HG03469 (cell line): ENCODE data around the gene B3GLCT.

Experiments used
- ATAC-seq: cut with Tn5 transposase; IDR thresholded peaks from one replicate; pipeline ENCODE4 v1.9.1; 2021; ENCODE audit warnings: mild to moderate bottlenecking, moderate library complexity, moderate number of reproducible peaks; ENCODE audit not compliant: unreplicated experiment

Gene B3GLCT

GRCh38 chr13:31221057-31221456, 21.3 kb downstream of the B3GLCT start:
- ATAC-seq = no peak

GRCh38 chr13:31223215-31223614, 23.4 kb downstream of the B3GLCT start:
- no peak for ATAC-seq

DNA sequence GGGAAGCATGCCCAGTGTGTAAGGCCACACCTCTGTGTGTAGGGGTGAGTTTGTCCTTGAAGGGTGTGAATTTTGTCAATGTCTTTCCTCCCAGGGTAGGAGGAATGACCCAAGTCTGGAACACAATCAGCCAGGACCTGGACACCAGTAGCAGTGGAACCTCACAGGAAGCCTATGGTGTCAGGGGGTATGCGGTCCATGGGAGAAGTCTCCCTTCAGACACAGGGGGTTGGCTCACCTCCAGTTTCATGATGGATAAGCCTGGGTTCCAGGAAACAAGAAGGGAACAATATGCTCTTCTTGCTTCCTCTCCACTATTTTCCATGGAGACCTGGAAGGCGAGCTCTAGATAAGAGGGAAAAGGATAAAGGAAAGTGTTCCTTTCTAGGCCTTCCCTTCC, 23.9 kb downstream of the B3GLCT start:
- ATAC-seq = no peak

DNA sequence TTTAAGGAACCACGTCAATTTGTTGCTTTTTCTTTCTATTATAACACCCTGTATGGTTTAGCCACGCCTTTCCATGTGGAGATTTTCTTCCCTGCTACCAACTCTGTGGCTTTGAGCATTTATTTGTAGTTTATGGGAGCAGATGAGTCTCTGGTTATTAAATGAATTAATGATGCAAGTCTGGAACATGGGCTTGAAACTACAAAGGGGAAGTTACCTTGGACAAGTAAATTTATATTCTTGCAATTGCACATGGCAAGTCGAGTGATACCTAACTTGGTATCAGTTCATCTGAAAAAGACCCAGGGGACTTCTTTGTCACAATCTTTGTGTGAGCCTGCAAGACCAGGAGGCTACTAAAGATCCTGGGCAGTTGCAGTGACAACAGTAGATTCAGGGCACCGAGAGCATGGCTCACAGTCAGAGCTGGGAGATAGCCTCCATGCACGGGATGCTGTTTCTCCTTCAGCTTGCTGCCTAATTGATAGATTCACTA, 24.4 kb downstream of the B3GLCT start:
- no peak for ATAC-seq

- no peak for ATAC-seq
These were observed 25.3 kb downstream of the B3GLCT start for GRCh38 chr13:31224963-31225559.

DNA sequence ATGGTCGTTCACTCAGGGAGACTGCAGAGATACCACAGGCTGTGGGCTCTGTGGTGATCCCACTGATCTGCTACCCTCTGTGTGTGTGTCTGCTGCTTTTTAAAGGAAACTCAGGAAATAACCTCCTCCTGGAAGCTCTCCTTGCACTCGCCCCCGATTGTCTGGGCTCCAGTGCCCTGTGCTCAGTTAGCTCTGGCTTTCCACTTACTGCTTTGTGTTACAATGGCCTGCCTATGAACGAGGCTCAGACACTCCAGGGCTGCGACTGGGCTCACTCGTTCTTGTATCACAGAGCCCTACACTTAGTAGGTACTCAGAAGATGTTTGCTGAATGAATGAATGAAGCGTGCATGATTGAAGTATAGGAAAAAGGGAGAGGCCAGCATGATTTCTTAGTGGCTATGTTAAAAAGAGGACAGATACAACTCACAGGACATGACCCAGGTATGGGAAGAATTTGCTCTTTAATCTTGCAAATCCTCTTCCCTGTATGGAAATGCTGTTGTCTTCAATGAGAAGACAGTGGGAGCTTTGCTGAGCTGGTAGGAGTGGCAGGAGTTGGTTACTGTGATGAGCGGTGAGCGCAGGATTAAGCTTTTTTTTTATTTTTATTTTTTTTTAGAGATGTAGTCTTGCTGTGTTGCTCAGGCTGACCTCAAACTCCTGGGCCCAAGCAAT, 26.4 kb downstream of the B3GLCT start:
- ATAC-seq = no peak

DNA sequence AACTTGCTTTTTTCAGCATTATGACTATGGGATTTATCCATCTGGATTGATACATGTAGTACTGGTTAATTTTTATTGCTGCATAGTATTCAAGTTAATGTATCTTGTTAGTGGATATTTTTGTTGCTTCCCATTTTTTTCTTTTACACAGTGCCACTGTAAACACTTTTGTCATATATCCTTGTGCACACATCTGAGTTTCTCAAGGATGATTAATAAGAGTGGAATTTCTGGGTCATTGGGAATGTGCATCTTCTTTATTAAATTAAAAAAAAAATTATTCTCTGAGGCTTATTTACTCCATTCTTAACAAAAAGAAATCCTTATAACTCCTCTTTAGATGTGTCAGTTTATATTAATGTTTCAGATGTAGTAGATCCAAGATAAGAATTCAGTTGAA, 27.3 kb downstream of the B3GLCT start:
- no peak for ATAC-seq

DNA sequence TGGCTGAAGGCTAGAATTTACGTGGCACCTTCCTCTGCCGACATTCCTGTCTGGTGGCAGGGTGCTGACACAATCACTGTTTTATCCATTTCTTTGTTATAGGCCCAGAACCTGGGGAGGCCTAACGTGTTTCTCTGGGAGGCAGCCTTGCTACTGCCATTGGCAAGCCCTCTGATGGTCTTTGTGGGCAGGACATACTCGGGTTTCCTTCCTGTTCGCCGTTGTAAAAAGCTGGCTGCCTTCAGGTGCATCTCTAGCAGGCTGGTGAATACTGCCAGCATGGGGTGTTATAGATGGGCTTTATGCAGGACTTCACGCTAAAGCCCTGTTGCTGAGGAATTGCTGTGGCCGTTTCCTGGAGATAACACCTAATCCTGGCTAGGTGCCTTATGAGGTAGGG, 28.1 kb downstream of the B3GLCT start:
- no peak for ATAC-seq

DNA sequence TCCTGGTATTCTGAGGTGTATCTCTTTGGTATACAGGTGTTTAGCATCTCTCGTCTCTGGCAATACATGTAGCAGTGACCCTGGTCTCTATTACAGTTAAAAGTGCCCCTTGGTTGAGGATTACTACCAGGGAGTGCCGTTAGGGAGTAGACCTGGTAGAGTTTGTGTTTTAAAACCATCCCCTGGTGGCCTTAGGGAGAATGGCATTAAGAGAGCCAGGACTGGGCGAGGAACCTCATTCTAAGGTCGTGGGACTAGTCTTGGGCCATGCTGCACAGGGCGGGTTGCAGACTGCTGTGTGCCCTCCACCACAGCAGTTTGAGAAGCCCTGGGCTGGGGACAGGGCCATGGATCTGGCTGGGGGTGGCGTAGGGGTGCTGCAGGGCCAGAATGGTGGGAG, 35.0 kb downstream of the B3GLCT start:
- ATAC-seq = no peak

DNA sequence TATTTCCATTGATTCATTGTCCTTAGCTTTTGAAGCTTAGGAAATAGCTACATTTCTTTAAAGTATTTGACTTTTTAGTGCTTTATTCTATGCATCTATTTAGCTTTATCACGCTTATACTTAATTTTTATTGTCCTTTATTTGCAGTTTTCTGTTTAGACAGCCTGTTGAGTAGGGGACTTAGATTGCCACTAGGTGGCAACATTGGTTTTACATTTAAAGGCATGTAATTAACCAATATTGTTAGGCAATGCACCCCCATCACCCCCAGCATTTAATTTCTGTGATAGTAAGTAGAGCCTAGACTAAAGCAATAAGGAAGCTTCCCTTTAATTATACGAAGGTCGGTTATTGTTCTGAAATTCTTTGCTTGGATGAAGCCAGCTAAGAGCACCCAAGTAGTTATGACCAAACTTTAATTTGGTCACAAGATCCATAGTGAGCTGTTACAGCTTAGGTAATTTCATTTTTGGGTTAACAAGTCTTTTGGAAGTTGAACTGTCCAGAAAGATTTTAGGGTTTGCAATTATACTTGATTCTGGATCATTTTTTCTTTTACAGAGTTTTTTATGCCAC, 36.5 kb downstream of the B3GLCT start:
- ATAC-seq = no peak

DNA sequence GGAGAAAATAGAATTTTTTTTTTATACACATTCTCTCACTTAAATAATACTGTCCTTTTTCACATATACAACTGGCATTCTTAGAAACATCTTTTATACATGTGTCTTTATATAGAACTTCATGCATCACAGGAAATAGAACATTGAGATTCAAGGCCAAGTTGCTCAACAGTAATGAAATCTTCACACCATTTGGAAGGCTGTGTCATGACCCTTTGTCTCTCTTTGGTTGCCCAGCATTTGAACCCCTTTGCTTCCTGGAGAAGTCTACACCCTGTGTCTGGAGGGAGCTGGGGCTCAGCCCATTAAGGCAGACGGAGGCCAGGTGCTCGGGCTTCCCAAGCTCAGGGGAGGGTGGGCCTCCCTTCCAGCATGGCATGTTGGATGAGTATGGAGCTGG, 41.1 kb downstream of the B3GLCT start:
- no peak for ATAC-seq

DNA sequence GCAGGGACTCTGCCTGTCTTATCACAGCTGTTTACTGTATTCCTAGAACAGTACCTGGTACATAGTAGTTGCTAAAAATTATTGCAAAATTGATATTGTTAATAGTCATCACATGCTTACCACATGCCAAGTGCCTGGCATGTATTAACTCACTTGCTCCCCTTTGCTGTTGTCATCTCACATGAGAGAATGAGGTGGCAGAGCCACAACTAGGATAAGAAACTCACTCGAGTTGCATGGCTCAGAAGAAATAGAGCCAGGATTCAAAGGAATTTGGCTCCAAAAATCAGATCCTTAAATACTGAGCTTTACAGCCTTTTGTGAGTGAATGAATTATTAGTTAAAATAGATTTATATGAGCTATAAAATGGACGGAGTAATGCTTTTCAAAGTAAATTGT, 42.6 kb downstream of the B3GLCT start:
- no peak for ATAC-seq

DNA sequence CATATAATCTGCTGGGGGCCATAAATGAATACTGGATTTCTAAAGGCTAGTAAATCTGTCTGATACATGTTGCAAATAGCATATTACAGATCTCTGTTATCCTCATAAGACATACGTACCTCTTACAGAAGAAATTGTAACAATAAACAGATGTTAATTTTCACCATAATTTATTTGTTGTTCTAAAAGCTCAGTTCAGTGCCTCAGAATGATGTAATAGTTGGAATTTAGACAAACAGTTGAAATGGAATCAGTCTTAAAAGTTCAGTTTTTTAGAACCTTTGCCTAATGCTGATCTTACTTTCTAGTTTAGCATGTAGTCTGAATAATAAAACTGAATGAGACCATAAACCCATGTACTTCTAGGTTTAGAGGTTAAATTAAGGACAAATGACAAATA, 43.1 kb downstream of the B3GLCT start:
- ATAC-seq = no peak

DNA sequence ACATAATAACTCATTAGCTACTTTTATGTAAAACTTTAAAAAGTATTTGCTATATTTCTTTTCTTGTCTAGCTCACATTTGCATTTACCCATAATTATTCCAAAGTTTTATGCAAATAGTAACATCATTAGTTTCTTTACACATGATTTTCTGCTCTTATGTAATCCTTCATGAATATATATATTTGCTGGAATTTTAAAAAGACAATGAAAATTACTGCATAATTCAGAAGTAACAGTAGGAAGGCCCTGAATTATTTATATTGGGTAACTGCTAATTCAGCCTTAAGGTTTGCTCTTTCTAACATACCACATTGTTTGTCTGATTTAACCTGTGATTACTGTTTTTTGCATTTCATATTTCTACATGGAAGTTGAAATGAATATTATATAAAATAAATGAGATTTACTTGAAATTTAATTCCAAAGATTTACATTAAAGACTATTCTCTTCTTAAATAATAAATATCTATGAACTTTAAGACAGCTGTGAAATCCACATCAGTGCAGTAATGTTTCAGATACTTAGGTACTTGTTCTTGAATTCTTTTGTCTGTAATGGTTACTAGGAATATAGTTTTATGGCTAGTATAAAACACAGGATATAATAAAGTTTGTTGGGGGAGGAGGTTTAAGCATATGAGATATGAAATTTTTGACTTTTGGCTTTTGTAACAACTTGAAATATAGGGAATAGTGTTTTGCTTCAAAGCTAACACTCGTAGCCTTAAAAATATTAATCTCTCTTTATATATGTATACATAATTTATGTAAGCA, 46.0 kb downstream of the B3GLCT start:
- no peak for ATAC-seq

- ATAC-seq = no peak
These were observed 47.1 kb downstream of the B3GLCT start for GRCh38 chr13:31246918-31247317.

GRCh38 chr13:31248361-31248760, 48.6 kb downstream of the B3GLCT start:
- no peak for ATAC-seq

DNA sequence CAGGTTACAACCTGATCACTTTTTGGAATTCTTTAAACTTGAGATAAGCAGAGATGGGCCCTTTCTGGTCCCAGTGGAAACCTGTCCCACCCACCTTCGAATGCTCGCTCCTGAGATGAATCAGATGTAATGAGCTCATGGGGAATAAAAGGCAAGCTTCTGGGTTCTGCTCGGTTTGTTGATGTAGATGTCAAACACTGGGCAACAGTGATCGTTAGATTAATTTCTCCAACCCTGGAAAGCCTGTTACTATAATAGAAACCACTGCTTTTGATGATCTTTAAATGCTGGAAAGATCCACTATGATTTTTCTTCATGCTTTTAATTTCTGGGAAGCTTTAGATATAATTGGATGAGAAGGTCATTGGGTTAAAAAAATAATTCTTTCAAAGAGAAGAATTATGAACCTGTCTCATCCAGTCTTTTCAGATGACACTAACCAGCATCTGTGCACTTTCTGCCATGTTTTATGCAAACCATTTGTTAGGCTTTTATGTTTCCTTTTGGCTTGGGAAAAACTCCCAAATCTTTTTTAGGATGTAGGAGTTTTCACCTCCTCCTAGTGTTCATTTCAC, 49.3 kb downstream of the B3GLCT start:
- ATAC-seq = no peak

DNA sequence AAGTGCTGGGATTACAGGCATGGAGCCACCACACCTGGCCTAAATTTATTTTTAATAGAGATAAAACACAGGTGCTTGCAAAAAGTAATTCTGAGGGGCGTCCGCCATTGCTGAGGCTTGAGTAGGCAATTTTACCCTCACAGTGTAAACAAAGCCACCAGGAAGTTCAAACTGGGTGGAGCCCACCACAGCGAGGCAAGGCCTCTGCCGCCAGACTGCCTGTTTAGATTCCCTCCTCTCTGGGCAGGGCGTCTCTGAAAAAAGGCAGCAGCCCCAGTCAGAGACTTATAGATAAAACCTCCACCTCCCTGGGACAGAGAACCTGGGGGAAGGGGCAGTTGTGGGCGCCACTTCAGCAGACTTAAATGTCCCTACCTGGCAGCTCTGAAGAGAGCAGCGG, 50.7 kb downstream of the B3GLCT start:
- ATAC-seq = no peak

DNA sequence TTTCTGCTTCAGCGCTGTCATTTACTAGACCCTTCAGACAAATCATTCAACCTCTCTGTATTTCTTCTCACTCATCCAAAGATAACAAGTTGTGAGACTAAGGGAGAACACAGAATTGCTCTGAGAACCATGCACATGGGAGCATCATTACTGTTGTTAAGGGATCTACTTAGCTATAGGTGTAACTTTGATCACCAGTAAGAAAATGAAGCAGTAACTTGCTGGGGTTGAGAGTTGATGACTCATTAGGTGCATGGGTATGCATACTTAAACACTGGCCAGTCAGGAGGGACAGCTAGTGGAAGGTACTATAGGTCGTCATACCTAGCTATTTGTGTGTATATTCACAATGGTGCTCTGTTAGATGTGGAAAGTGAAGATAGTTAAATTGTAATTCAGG, 61.5 kb downstream of the B3GLCT start:
- ATAC-seq = no peak

DNA sequence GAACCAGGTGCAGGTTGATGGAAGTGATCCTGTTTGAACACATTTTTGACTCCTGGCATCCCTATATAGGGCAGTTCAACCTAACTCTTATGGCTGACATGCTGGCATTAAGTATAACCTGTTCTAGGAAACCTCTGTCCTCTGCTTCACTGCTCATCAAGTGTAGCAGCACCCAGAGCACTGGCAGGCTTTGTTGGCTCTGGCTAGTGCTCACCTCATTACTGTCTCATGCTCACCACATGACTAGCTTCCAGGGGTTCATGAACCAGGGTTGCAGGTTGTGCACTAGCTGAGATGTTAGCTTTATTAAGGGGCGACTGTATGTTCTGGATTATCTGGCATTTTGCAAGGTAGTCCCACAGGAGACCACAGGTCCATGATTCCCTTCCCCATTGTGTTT, 63.6 kb downstream of the B3GLCT start:
- no peak for ATAC-seq

DNA sequence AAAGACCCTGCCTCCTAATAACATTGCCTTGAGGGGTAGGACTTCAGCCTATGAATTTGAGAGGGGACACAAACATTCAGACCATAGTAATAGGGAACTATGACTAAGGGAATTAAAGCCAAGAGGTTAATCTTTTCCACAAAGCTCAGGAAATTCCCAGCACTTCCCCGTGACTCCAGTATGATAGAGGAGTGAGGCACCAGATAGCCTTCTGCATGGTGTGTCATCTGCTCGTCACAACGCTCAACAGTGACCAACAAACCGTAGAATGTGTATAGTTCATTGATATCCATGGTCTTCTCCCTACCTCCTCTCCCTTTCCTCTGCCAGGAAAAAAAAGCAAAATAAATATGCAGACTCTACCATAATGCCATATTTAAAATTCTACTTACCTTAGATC, 64.4 kb downstream of the B3GLCT start:
- no peak for ATAC-seq
